Peyer's patch (tissue), 4 donors: Measurements from ENCODE around the gene GPC3. TPM values are rescaled to one million over a fixed set of nuclear protein-coding genes. Genes with fewer than 3 reads are reported as not detected.
"Not testable (repeated sequence)": the region's sequence is repeated elsewhere in the genome, so short reads cannot be mapped to it uniquely, and the experiment has no call there.

ENCODE experiments used
- DNase-seq, 3 donors: peaks; one replicate each; pipeline ENCODE4 v3.0.0-alpha.2; 2017 to 2019
- H3K27ac ChIP-seq, 4 donors: fragments of 200-600 bp; sonication (generic); one replicate each; pipeline ENCODE4 v1.5.1; 2016 to 2019
- H3K27me3 ChIP-seq, 2 donors: fragments of 200-600 bp; sonication (generic); one replicate each; pipeline ENCODE4 v1.5.1; 2019
- H3K36me3 ChIP-seq, 3 donors: fragments of 200-600 bp; sonication (generic); one replicate each; pipeline ENCODE4 v1.5.1; 2016 to 2019
- H3K4me1 ChIP-seq, 4 donors: fragments of 200-600 bp; sonication (generic); one replicate each; pipeline ENCODE4 v1.5.1; 2016 to 2019
- H3K4me3 ChIP-seq, 4 donors: fragments of 200-600 bp; sonication (generic); 1 replicate in 3 of 4; 2 replicates in 1 of 4; pipeline ENCODE4 v1.5.1; 2016 to 2019; ENCODE audit warnings: mild to moderate bottlenecking in 1 of 4
- H3K9me3 ChIP-seq, 4 donors: fragments of 200-600 bp; sonication (generic); one replicate each; pipeline ENCODE4 v1.5.1; 2016 to 2019; ENCODE audit warnings: mild to moderate bottlenecking in 1 of 4
- CTCF ChIP-seq, 6 experiments: fragments of 450-650 bp in 4 of 6; fragments of 200-600 bp in 2 of 6; sonication (generic) in 1 of 6; IDR thresholded peaks; one replicate each; pipeline ENCODE4 v1.5.1; 2017 to 2019; ENCODE audit warnings: antibody characterized with exemption in 6 of 6, mild to moderate bottlenecking in 3 of 6, moderate library complexity in 1 of 6
- POLR2A ChIP-seq, 2 donors: fragments of 450-650 bp; IDR thresholded peaks; one replicate each; pipeline ENCODE4 v1.5.1; 2017; ENCODE audit warnings: antibody characterized with exemption in 2 of 2, mild to moderate bottlenecking in 2 of 2, moderate library complexity in 2 of 2
- total RNA-seq, 4 donors: library from RNA; depleted of rRNA; stranded (reverse); fragments of >200 nt; gene quantifications; one replicate each; pipeline ENCODE4 v1.1.0, GENCODE V29; 2016

The GPC3 gene
- total RNA-seq, 4 donors from 2014 or later: 1.1 to 7.2 (median 5.8) TPM

GRCh38 chrX:133999031-133999705, 13.8 kb upstream of the GPC3 start:
- no peak overlapping the region for H3K4me3 ChIP-seq
- no peak for TF ChIP-seq POLR2A (IDR thresholded peaks at IDR 0.05)
- no peak for TF ChIP-seq CTCF (IDR thresholded peaks at IDR 0.05)
- no peak overlapping the region for H3K27ac ChIP-seq

GRCh38 chrX:133995759-133996158, 10.4 kb upstream of the GPC3 start:
- no peaks in the 10 kb centered on the region for H3K36me3 ChIP-seq
- H3K9me3 ChIP-seq: no peaks in the 10 kb centered on the region
- no peak overlapping the region for H3K27ac ChIP-seq
- DNase-seq: no peak
- H3K4me3 ChIP-seq: no peak overlapping the region
- no peaks in the 10 kb centered on the region for H3K4me1 ChIP-seq
- H3K27me3 ChIP-seq: no peaks in the 10 kb centered on the region
- TF ChIP-seq POLR2A (IDR thresholded peaks at IDR 0.05): no peak
- no peak for TF ChIP-seq CTCF (IDR thresholded peaks at IDR 0.05)

More at GRCh38 chrX:133999031-133999705, 13.8 kb upstream of the GPC3 start:
- Histone ChIP-seq H3K27me3 (no peaks in the 10 kb centered on the region), H3K4me1 (no peaks in the 10 kb centered on the region), H3K36me3 (no peaks in the 10 kb centered on the region), H3K9me3 (no peaks in the 10 kb centered on the region)
- no peak for DNase-seq

- DNase-seq: no peak
Measured at GRCh38 chrX:133994576-133994975, 9.2 kb upstream of the GPC3 start.

GRCh38 chrX:133992882-133993281, 7.5 kb upstream of the GPC3 start:
- TF ChIP-seq POLR2A (IDR thresholded peaks at IDR 0.05): no peak
- no peak for TF ChIP-seq CTCF (IDR thresholded peaks at IDR 0.05)

More at GRCh38 chrX:133994576-133994975, 9.2 kb upstream of the GPC3 start:
- H3K4me3 ChIP-seq: no peak overlapping the region
- no peak for TF ChIP-seq POLR2A (IDR thresholded peaks at IDR 0.05)
- no peak for TF ChIP-seq CTCF (IDR thresholded peaks at IDR 0.05)
- no peaks in the 10 kb centered on the region for H3K36me3 ChIP-seq
- H3K27me3 ChIP-seq: no peaks in the 10 kb centered on the region
- H3K27ac ChIP-seq: no peak overlapping the region
- H3K4me1 ChIP-seq: no peaks in the 10 kb centered on the region
- H3K9me3 ChIP-seq: no peaks in the 10 kb centered on the region

GRCh38 chrX:133991814-133992213, 6.4 kb upstream of the GPC3 start:
- no peaks in the 10 kb centered on the region for H3K36me3 ChIP-seq

More at GRCh38 chrX:133992882-133993281, 7.5 kb upstream of the GPC3 start:
- Histone ChIP-seq H3K9me3 (no peaks in the 10 kb centered on the region), H3K27me3 (no peaks in the 10 kb centered on the region), H3K36me3 (no peaks in the 10 kb centered on the region), H3K4me3 (no peak overlapping the region), H3K4me1 (no peaks in the 10 kb centered on the region), H3K27ac (no peak overlapping the region)
- DNase-seq: no peak

GRCh38 chrX:133991057-133991456, 5.7 kb upstream of the GPC3 start:
- not testable (repeated sequence) for H3K27ac ChIP-seq, H3K9me3 ChIP-seq, H3K27me3 ChIP-seq, H3K4me1 ChIP-seq, DNase-seq, H3K36me3 ChIP-seq, H3K4me3 ChIP-seq

More at GRCh38 chrX:133991814-133992213, 6.4 kb upstream of the GPC3 start:
- Histone ChIP-seq H3K9me3 (no peaks in the 10 kb centered on the region), H3K27me3 (no peaks in the 10 kb centered on the region), H3K27ac (no peak overlapping the region), H3K4me1 (no peaks in the 10 kb centered on the region), H3K4me3 (no peak overlapping the region)
- no peak for DNase-seq
- TF ChIP-seq CTCF (IDR thresholded peaks at IDR 0.05) (no peak), POLR2A (IDR thresholded peaks at IDR 0.05) (no peak)
